Fibroblast of villous mesenchyme (primary cell): ENCODE measurements around the gene DAP. TPM values are rescaled to one million over a fixed set of nuclear protein-coding genes. Genes with fewer than 3 reads are reported as not detected.
A peak's percentile ranks its signal among the peaks of the same experiment; 100 is the strongest.

Experiments used
- DNase-seq: peaks from one replicate; pipeline ENCODE4 v3.0.0-alpha.2; 2010; ENCODE audit warnings: low read depth
- H3K4me3 ChIP-seq: 2 replicates; pipeline ENCODE4 v1.5.1; 2011; ENCODE audit warnings: low read depth, mild to moderate bottlenecking, low read length
- CTCF ChIP-seq: IDR thresholded peaks from 2 replicates; pipeline ENCODE4 v1.5.1; 2012; ENCODE audit warnings: low read depth, mild to moderate bottlenecking, low read length; ENCODE audit not compliant: insufficient read depth
- total RNA-seq: library from RNA; depleted of rRNA; stranded (reverse); fragments of >200 nt; gene quantifications from 2 replicates; pipeline ENCODE4 v1.2.3, GENCODE V29; 2012

Gene DAP
- total RNA-seq, 1 donor: 43.2 TPM

DNA sequence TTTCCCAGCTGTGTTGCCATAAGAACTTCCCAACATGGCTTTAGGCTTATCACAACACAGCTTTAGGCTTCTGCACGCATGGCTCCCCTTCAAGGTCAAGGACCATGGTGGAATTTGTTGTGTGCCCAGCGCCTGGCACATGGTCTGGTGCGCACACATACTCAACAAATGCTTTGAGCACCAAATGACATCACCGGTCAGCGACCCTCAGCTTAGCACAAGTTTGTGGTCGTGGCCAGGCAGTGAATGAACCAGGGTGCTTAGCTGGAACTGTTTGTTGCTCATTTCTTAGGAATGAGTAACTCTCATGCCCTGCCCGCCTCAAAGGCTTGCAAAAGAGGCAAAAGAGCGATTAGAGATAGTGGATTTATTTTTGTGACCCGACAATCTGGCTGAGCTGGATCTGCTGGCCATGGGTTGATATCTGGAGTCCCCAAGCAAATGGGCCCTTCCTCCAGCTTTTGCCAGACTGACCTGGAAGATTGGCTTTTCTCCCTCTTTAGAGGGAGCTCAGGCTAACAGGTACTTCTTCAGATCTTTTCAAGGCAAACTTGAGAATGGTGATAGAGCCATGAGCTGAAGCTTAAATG is 58.9 kb downstream of the DAP start:
- no peak for TF ChIP-seq CTCF
- peak; percentile 98 for DNase-seq
- no peak overlapping the region for H3K4me3 ChIP-seq

DNA sequence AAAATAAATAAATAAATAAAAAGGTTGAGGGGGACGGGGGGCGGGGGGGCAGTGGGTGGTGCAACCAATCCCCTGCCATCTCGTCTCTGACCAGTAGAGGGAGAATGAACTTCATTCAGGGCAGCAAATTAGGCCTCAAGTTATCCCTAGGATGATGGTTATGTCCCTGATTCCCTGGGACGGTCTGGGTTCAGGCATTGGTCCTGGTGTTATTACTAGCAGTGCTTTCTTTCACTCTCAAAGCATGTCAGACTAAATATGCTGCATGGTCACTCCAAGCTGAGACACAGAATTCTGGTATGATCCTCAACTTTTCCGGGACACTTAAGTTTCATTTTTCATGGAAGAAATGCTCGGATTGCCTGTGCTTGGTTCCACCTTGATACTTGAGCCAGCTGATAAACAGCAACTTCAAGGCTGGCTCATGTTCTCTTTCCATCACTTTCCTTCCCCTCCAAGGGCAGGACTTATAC is 59.4 kb downstream of the DAP start:
- no peak overlapping the region for H3K4me3 ChIP-seq
- peak; percentile 62 for TF ChIP-seq CTCF
- DNase-seq: peak; percentile 73

- TF ChIP-seq CTCF: no peak
- no peak for DNase-seq
- no peak overlapping the region for H3K4me3 ChIP-seq
Observed at GRCh38 chr5:10700516-10700915, 60.5 kb downstream of the DAP start.

GRCh38 chr5:10699987-10700386 is 61.0 kb downstream of the DAP start:
- no peak for TF ChIP-seq CTCF
- DNase-seq: no peak
- no peak overlapping the region for H3K4me3 ChIP-seq

DNA sequence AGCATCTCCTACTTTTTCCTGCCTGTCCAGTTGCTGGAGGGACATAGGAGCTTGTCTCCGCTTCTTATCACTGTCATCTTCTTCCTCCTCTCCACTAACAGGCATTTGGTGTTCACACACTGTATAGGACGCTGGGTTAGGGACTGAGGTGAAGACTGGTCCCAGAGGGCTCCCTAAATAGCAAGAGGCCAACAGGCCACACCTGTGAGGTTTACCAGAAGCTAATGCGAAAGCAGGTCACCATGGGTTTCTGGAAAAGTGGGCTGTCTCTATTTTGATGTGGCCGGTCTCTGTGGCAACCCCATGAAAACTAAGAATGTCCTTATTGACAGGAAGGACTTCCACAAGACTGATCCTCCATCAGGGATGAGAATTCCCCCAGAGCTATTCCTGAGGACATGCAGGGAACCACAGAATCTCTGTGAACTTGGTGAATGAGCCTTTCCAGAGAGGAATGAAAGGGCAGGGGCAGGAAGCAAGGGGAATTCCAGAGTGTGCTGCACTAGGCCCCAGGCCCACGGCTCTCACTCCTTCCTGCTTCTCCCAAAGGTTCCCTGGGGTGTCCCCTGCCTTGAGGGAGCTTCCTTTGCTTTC is 61.7 kb downstream of the DAP start:
- H3K4me3 ChIP-seq: no peak overlapping the region
- DNase-seq: no peak
- TF ChIP-seq CTCF: no peak

GRCh38 chr5:10695759-10696543 is 65.1 kb downstream of the DAP start:
- H3K4me3 ChIP-seq: no peak overlapping the region
- no peak for TF ChIP-seq CTCF
- no peak for DNase-seq
